Endometrial microvascular endothelial cells (primary cell): ENCODE results near the gene ZNF853. TPM values are rescaled to one million over a fixed set of nuclear protein-coding genes. Genes with fewer than 3 reads are reported as not detected.
"Not testable (repeated sequence)": the region's sequence is repeated elsewhere in the genome, so short reads cannot be mapped to it uniquely, and the experiment has no call there.

Experiments
- in situ Hi-C: cut with HindIII; loops from 2 replicates; pipeline ENCODE4 v1.10.0; 2017; ENCODE audit warnings: low sequenced_read_pairs, low pct_unique_long_range_greater_than_20kb; ENCODE audit errors: inconsistent ontology term
- total RNA-seq: library from RNA; depleted of rRNA; stranded (reverse); fragments of >200 nt; gene quantifications from one replicate; pipeline ENCODE4 v1.2.3, GENCODE V29; 2015; ENCODE audit errors: inconsistent ontology term

ZNF853 gene
- total RNA-seq = not detected

DNA sequence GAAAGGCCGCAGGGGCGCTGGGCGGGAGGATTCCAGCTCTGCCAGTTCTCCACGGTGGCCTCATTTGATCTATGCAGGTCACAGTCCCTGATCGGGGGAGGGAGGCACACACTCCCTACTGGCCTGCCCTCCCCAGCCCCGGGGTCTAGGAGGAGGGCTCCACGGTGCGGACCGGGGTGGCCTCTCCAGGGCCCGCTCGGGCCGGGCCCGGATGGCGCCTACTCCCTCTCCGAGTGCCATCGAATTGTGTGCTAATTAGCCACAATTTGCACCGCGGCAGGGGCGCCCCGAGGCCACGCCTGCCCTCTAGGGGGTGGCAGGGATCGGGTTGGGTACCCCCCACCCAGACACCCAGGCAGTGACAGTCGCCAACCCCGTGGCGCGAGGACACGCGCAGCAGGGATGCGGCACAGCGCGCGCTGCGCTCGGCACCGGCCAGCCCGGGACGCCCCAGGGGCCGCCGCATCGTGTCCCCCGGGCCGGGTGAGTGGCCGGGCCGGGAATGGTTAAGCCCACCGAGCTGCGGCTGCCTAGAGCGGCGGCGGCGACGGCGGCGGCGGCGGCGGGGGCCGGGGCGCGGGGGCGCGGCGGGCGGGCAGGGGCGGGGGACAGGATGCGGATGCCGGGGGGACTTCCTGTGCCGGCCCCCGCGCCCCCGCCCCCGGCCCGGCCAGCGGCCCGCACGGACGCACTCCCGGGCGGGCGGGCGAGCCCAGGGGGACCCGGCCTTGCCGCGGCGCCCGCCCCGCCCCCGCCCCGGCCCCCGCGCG, at the start of gene ZNF853:
Gene ZNF853 (plus strand): TSS at position 658 of the 770 bp plus-strand sequence. CDS start 565 bp downstream, outside the sequence.
- in situ Hi-C loops = no loop called here

DNA sequence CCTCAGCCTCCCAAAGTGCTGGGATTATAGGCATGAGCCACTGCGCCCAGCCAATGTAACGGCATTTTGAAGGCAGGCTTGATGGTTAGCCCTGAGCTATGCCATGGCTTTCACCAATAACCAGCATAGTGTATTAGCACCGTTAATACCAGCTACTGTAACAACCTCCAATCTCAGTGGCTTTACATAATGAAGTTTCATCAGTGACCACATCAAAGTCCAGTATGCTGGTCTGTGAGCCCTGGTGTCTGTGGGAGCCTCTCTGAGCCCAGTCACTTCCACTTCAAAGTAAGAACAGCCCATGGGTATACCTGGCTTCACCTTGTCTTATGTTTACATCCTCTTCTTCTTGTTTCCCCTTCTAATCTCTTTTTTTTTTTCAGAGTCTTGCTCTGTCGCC, 49.8 kb upstream of the ZNF853 start:
- in situ Hi-C loops = no loop called here

DNA sequence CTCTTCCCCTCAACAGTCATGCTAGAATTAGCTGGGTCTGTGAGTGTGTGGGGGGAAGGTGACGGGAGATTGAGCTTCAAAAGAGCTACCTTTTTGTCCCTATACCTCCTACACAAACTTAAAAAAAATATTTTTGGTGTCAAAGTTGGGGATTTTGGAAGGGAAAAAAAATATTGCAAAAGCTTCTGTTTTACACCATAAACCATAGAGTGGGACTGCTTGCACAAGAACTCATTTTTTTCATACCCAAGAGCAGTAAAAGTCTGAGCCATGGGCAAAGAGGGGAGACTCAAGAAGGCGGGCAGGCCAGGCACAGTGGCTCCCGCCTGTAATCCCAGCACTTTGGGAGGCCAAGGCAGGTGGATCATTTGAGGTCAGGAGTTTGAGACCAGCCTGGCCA, 47.5 kb upstream of the ZNF853 start:
- in situ Hi-C loops = no loop called here

DNA sequence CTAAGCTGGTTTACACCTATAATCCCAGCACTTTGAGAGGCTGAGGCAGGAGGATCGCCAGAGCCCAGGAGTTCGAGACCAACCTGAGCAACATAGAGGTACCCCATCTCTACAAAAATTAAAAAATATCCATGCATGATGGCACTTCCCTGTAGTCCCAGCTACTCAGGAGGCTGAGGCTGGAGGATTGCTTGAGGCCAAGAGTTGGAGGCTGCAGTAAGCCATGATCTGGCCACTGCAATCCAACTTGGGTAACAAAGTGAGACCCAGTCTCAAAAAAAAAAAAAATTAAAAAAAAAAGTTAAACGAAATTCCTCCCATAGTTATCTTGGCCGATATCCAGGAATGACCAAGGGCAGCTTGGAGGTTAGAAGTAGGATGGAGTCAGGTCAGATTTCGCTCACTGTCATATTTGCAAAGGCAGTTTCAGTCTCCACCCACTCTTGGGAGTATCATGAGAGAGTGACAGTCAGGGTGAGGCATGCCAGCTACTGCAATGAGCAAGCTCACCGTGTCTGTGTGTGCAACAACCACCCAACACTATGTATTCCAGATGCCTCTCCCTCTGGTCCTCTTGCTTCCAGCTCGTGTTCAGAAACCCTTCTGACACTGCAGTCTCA, 44.1 kb upstream of the ZNF853 start:
- in situ Hi-C loops = no loop called here

DNA sequence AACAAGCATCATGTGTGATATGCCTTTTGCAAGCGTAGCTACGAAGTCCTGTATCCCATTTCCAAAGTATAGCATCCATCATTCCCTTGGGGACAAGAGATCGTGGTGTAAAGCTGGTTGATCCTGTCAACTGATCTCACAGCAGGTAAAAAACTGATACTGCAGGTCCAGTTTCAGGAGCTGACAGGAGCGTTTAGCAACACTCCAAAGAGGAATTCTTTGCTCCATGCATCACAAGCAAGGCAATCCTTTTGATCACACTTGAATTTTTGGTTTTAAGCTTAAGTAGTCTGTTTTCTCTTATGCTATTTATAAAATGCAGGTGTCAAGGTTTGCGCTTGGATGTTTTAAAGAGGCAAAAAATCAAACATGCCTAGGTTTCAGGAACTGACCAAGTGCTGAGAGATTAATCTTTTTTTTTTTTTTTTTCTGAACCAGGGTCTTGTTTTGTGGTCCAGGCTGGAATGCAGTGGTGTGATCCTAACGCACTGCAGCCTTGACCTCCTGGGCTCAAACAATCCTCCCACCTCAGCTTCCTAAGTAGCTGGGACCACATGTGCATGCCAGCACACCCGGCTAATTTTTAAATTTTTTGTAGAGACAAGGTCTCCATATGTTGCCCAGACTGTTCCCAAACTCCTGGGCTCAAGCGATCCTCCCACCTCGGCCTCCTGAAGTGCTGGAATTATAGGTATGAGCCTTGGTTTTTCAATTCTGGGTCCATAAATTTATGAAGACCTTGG, 40.0 kb upstream of the ZNF853 start:
- in situ Hi-C loops = no loop called here

DNA sequence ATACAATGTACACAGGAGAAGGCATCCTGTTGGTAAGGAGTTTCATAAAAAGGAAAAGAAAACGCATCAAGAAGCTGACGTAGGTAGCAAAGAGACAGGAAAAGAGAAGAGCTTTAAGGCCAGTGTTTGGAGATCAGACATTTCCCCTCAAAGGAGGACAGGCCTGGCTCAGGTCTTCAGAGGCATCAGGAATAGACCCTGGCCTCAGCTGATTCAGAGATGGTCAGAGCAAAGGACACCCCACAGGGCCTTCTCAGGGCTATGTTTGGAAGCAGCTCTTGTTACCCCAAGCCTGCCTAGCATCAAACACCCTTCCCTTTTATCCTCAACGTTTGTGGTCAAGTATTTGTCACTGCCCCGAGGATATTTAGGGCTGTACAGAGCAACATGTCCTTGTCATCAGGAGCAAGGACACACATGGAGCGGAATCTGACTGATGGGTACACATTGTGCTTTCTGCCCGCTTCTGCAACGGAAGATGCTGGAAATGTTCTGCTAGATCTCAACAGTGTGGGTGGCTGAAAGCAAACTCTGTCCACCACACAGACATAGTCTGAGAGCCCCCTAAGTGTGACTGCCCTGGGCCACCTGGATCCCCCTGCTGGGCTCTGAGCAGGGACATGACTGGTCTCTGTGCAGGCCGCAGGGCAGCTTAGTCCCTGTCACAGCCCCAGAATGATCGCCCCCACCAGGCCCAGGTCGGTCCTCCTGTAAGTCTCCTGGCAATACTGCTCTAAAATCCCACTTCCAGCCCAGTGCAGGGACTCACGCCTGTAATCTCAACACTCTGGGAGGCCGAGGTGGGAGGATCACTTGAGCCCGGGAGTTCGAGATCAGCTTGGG, 39.2 kb upstream of the ZNF853 start:
- in situ Hi-C loops = no loop called here

DNA sequence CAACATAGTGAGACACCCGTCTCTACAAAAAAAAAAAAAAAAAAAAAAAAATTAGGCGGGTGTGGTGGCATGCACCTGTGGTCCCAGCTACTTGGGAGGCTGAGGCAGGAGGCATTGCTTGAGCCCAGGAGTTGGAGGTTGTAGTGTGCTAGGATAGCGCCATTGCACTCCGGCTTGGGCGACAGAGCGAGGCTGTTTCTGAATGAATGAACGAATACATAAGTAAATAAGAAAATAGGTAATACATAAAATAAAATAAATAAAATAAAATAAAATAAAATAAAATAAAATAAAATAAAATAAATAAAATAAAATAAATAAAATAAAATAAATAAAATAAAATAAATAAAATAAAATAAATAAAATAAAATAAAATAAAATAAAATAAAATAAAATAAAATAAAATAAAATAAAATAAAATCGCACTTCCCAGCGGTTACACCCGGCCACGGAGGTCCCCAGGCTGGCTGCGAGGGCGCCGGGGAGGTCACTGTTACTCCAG, 38.5 kb upstream of the ZNF853 start:
- in situ Hi-C loops = not testable (repeated sequence)

DNA sequence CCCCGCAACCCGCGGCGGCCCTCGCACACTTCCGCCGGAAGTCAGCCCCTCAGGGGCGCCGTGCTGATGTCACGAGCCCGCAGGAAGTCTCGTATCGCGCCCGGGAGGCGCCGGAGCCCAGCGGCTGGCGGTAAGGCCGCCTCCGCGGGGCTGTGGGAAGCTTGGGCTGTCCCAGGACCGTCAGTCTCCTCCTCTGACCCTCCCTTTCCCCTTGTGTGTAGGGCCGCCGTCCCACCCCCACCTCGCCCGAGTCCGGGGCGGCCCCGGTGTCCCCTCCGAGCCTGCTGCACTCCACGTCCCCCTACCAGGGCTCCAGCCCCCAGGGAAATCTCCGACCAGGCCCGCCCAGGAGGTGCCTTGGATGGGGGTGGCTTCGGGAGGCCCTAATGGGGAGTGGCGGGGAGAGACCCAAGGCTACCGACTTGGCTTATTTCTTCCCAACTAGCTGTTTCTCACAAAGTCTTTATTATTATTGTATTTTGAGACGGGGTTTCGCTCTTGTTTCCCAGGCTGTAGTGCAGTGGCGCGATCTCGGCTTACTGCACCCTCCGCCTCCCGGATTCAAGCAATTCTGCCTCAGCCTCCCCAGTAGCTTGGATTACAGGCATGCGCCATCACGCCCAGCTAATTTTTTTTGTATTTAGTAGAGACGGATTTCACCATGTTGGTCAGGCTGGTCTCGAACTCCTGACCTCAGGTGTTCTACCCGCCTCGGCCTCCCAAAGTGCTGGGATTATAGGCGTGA, 37.9 kb upstream of the ZNF853 start, which contains the start of gene ZDHHC4:
Gene ZDHHC4 (plus strand): TSS at position 86 of the 745 bp plus-strand sequence. CDS start 3,108 bp downstream, outside the sequence.
- in situ Hi-C loops = no loop called here

DNA sequence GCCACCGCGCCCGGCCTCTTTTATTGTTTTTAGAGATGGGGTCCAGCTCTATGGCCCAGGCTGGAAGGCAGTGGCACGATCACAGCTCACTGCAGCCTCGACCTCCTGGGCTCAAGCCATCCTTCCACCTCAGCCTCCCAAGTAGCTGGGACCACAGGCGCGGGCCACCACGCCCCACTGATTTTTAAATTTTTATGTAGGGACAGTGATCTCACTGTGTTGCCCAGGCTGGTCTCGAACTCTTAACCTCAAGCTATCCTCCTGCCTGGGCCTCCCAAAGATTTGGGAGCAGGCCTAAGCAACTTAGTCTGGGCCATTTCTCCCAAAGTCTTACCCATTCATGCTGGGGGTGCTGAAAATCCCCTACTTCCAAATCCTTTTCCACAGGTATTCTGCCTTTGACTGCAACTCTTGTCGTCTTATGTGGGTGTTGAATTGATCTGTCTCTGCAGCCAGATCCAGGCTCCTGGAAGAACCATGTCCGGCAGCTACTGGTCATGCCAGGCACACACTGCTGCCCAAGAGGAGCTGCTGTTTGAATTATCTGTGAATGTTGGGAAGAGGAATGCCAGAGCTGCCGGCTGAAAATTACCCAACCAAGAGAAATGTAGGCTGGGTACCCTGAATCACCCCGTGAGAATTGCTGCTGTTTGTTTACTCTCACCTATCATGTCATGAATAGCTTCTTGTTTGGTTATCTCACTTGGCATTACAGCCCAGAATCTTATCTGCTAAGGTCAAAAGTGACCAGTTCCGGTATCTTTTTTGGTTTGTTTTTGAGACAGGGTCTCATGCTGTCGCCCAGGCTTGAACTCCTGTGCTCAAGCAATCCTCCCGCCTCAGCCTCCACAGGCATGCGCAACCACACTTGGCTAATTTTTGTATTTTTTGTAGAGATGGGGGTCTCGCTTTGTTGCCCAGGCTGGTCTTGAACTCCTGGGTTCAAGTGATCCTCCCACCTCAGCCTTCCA, 37.0 kb upstream of the ZNF853 start:
- in situ Hi-C loops = no loop called here

DNA sequence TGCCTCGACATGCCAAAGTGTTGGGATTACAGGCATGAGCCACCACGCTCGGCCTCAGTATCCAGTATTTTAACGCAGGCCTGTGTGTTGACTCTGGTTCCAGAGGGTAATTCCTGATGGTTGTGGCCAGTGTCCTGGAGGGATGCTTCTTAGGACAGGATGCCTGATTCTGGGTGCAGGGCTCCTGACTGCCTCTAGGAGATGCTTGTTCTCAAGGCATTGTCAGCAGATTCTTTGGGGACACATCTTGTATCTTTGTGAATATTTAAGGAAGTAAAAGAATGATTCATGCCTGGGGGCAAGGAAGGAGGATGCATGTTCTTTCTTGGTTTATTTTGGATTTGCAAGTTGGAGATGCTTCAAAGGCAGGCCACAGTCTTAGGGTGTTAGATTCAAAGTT, 36.0 kb upstream of the ZNF853 start:
- in situ Hi-C loops = no loop called here

DNA sequence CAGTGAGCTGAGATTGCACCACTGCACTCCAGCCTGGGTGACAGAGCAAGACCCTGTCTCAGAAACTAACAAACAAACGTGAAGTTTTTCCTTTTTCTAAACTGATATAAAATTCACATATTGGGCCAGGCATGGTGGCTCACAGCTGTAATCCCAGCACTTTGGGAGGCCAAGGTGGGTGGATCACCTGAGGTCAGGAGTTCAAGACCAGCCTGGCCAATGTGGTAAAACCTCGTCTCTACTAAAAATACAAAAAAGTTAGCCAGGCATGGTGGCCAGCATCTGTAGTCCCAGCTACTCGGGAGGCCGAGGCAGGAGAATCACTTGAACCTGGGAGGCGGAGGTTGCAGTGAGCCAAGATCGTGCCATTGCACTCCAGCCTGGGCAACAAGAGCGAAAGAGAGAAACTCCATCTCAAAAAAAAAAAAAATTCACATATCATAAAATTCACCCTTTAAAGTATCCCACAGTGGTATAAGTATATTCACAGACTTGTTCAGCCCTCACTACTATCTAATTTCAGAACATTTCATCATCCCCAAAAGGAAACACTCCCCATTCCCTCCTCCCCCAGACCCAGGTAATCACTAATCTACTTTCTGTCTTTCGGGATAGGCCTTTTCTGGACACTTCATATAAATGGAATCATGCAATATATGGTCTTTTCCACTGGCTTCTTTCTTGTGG, 29.5 kb upstream of the ZNF853 start:
- in situ Hi-C loops = not testable (repeated sequence)

DNA sequence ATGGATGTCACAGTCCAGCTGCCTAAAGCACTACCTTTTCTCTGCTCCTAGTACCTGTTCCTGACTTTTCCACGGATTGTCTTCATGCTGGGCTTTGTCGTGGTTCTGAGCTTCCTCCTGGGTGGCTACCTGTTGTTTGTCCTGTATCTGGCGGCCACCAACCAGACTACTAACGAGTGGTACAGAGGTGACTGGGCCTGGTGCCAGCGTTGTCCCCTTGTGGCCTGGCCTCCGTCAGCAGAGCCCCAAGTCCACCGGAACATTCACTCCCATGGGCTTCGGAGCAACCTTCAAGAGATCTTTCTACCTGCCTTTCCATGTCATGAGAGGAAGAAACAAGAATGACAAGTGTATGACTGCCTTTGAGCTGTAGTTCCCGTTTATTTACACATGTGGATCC, 26.8 kb upstream of the ZNF853 start:
- in situ Hi-C loops = no loop called here

DNA sequence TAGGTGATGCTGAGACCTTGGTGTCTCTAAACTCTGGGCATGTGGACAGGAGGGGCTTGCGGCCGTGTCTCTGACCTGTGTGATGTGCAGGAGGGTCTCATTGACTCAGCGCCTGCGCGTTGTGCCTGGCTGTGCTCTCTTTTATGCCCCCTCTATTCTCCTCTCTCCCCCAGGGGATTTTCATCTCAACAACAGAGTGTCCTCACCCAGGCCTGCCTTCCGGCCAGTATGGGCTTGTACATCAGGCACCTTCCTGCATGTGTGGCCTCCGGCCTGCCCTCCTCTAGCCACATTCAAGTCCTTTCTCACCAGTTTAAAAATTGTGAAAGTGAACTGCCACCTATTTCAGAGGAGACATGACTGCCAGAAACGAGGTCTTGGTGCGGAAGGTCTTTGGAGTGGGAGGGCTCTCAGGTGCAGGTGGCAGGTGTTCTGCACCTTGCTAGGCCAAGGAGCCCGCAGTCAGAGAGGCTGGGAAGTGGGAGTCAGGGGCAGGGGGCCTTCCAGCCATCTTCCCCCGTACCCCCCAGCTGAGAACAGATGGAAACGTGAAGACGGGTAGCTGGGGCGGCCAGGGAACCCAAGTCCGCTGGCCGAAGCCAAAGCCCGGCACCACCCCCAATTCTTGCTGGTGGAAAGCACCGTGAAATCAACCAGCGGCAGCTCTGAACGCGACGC, 26.1 kb upstream of the ZNF853 start:
- in situ Hi-C loops = no loop called here

DNA sequence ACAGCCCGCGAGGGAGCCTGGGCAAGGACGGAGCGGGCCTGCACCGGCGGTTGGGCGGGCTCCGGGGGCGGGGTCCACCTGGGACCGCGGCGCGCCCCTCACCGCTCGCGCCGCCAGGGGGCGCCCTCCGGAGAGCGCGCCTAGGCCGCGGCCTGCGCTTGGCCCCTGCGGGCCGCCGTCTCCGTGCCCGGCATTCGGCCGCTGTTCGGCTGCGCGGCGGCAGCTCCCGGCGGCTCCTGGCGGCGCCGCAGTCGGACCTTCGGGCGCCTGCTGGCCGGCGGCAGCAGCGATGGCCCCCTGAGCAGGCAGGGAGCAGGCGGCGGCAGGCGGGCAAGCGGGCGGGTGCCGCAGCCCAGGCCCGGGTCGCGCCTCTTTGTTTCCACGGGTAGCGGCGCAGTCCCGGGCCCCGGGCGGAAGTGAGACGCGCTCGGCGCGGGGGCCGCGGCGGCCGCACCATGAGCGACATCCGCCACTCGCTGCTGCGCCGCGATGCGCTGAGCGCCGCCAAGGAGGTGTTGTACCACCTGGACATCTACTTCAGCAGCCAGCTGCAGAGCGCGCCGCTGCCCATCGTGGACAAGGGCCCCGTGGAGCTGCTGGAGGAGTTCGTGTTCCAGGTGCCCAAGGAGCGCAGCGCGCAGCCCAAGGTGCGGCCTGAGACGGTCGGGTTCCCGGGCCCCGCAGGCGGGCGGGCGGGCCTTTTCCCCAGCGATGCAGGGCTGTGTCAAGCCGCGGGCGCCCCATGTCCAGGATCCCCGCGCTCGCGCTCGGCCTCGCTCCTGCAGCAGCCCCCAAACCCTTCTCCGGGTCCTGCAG, 25.4 kb upstream of the ZNF853 start, which contains the start of gene INTS15:
Gene INTS15 (plus strand): TSS at position 193 of the 816 bp plus-strand sequence. CDS start 263 bp downstream, at position 456.
- in situ Hi-C loops = no loop called here

DNA sequence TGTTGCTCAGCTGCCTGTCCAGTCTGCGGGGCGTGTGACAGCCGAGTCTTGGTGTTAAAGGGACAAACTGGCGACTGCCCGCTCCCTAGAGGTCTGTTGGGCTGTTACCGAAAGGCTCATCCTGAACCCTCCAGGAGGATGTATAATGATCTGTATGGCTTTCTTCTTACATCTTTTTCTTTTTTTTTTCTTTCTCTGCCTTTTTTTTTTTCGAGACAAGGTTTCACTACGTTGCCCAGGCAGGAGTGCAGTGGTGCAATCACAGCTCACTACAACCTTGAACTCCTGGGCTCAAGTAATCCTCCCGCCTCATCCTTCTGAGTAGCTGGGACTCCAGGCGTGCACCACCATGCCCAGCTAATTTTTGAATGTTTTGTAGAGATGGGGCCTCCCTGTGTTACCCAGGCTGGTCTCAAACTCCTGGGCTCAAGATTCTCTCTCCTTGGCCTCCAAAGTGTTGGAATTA, 24.7 kb upstream of the ZNF853 start:
- in situ Hi-C loops = no loop called here
